NCI-H510A (cell line): ENCODE results near the gene CIAO1.
"Not testable (repeated sequence)": the region's sequence is repeated elsewhere in the genome, so short reads cannot be mapped to it uniquely, and the experiment has no call there.

Experiments used
- DNase-seq: peaks from one replicate; lab custom pipeline; 2025; lab: John Stamatoyannopoulos, UW

The CIAO1 gene

DNA sequence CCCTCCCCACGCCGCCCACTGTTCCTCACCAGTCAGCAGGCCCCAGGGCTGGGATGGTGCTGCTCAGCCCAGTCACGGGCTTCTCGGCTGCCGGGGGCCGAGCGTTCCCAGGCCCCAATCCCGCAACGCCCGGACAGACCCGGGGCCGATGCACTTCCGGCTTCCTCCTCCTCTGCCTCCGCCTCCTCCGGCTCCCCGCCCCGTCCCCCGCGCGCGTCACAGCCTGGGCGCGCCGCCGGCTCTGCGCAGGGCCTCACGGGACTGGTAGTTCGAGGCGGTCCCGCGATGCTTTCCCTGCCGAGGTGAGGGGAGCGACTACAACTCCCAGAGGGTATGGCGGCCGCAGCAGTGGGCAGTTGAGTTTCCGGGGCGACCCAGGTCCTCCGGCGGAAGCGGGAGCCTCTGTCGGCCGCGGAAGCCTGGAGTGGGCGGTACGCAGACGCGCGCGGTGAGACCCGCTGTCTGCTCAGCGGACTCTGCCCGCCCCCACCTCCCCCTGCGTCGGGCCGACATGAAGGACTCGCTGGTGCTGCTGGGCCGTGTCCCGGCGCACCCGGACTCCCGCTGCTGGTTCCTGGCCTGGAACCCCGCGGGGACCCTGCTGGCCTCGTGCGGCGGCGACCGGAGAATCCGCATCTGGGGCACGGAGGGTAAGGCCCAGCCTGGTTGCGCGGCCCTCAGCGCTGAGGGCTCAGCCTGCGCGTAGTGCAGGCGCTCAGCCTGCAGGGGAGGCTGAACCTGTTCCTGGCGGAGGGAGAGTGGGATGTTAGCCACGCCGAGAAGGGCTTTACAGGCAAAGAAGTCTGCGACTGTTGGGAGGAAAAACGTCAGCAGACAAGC is at the start of gene CIAO1, which contains the start of gene TMEM127:
CIAO1 (plus strand) TSS at position 386 of the 840 bp plus-strand sequence; CDS start at position 512, 126 bp downstream.
TMEM127 (minus strand) TSS at position 158 of the 840 bp plus-strand sequence. CDS start 616 bp downstream, outside the sequence.
- peak; percentile 95 for DNase-seq

DNA sequence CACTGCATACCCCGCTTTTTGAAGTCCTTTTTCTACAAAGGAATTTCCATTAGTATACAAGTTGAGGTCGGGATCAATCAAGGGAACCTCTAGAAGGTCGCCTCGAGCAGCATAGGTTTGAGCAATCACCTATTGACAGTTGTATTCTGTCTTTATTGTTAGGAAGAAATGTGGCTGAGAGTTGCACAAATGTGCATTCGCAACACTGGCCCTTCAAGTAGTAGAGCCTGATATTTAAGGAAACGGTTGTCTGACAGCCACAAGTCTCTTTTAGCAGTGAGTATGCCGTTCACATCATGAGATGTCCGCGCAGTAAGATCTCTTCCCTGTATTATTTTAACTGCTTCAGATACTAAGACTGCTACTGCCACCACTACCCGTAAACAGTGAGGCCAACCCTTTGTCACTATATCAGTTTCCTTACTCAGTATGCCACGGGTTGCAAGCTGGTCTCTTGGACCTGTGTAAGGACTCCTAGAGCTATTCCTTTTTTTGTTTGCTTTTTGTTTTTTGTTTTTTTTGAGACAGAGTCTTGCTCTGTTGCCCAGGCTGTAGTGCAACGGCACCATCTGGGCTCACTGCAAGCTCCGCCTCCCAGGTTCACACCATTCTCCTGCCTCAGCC is 47.4 kb upstream of the CIAO1 start:
- no peak for DNase-seq

DNA sequence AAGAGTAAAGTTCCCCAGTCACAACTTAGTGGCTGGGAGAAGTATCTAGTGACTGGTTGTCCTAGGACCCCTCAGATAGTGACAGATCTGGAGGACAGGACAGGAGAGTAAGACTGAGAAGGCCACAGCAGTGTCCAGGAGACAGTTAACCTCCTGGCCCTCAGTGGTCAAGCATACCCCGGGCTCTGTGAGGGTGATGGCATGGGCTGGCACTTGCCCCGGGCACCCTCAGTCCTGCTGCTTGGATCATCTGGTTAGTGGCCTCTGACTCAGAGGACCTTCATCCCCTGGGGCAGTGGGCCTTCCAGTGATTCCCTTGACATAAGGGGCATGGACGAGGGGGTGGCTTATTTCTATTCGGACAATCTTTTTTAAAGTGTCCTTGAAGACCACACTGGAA is 46.1 kb upstream of the CIAO1 start:
- DNase-seq = not testable (repeated sequence)

DNA sequence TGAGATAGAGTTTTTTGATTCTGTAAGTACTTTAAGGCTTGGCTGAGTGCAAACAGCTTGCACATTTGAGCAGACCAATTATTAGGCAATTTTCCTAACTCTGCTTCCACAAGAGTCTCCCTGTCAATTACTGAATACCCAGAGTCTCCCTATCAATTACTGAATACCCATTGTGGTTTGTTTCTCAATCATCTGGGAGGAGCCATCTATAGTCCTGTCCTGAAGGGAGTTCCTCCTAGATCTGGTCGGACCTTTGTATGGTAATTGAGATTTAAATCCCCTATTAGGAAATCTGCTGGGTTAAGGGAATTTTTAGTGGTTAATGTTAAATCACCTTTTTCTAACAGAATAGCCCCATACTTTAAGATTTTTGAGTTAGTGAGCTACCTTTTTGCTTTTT is 44.9 kb upstream of the CIAO1 start:
- DNase-seq = not testable (repeated sequence)

DNA sequence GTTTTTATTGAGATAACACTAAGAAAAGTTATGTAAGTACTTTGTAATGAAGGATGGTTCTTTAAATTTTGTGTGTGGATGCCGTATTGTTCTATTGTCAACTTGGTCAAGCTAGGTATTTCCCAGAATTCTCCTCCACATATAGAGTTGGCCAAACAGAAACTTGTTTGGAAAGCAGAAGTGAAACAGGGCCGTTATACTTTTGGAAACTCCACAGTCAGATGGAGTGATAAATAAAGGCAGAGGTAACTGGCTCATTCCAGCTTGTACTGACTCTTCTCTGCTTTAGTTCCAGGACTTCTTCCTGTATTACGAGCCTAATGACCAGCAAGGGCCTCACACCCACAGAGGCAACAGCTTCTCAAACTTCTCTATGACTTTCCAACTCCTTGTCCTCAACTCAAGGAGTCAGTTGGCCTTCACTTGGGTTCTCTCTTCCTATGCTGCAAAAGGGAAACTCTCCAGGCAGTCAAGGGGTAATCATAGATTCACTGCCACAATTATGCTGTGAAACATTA is 41.0 kb upstream of the CIAO1 start:
- DNase-seq = no peak

DNA sequence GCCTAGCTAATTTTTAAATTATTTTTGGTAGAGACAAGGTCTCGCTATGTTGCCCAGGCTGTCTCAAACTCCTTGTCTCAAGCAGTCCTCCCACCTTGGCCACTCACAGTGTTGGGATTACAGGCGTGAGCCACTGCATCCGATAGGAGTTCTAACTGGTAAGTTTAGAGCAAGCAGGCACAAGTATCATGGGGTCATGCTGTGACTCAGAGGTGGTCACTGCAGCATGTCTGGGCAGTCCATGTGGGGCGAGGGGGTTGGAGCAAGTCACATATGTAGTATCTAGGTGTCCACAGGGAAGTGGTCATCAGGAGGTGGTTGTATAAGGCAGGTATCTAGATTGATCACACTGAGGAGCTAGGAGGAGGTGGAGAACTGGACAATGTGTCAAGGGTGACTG is 34.7 kb upstream of the CIAO1 start:
- no peak for DNase-seq

DNA sequence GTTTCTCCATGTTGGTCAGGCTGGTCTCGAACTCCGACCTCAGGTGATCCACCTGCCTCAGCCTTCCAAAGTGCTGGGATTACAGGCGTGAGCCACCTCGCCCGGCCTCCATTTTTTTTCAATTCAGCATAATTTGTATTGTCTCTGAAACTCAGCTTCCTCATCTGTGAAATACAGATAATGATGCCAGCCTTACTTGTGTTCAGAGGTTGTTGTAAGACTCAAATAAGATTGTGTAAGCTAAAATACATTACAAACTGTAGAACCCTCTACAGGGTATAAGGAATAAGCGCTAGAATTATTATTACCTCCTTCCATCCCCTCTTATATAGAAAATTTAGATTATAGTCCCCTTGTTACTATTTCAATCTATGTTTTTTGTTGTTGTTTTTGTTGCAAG is 32.6 kb upstream of the CIAO1 start:
- DNase-seq = no peak

DNA sequence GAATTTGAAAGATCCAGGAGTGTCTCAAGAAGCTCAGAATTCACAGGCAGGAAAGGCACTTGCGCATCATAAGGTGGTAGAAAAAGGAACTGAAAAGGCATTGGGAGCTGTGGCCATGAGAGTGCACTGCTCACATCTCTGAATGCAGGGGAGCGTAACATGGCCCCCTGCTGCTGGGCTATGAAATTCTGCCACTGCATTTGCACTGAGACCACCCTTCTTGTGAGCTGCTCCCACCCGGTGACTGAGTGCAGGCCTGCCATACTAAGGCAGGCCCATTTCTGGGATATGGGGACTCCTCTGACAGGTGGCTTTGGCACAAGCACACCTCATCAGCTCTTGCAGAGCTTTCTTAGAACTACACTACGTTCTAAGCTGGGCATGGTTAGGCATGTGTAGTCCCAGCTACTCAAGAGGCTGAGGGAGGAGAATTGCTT is 32.1 kb upstream of the CIAO1 start:
- DNase-seq = no peak

DNA sequence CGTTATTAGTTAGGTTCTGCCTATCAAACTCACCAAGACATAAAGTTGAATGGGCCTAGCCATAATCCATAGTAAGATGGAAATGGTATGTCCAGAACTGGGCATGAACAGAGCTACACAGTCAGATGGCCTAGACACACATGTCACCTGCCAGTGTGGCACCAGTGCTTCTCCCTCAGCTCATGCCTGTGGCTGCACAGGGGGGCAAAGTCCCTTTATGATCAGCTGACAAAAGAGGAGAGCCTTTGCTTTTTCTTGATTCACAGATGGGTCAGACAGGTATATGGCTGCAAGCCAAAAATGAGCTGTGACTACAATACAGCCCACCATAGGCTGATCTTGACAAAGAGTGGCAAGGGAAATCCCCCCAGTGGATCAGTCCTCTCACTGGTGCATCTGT is 29.1 kb upstream of the CIAO1 start:
- no peak for DNase-seq

DNA sequence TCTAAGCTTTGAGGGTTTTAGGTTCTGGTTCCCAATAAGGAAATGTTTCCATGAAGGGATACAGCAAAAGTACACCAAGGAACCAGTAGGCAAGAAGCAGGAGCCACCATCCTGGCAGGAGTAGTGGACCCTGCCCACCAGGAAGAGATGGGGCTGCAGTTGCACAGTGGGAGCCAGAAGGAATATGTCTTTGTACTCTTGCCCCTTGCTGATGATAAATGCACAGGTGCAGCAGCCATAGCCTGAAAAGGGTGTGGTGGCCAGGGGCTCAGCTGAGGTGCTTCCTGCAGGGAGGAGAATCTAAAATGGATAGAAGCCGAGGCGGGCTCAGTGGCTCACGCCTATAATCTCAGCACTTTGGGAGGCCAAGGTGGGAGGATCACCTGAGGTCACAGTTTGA is 27.8 kb upstream of the CIAO1 start:
- no peak for DNase-seq

DNA sequence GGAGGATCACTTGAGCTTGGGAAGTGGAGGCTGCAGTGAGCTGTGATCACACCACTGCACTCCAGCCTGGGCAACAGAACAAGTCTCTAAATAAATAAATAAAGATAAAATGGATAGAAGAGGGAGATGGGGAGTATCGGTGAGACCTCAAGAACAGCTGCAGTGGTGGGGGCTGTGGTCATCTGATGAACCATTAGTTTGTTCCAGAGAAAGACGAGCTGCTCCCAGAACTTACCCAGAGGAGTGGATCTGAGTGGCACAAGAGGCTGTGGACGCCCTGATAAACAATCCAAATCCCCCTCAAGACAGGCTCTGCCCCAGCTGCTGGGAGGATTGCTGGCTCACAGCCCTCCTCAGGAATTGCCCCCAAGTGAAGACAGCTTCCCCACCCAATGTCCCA is 26.9 kb upstream of the CIAO1 start:
- peak; percentile 35 for DNase-seq

DNA sequence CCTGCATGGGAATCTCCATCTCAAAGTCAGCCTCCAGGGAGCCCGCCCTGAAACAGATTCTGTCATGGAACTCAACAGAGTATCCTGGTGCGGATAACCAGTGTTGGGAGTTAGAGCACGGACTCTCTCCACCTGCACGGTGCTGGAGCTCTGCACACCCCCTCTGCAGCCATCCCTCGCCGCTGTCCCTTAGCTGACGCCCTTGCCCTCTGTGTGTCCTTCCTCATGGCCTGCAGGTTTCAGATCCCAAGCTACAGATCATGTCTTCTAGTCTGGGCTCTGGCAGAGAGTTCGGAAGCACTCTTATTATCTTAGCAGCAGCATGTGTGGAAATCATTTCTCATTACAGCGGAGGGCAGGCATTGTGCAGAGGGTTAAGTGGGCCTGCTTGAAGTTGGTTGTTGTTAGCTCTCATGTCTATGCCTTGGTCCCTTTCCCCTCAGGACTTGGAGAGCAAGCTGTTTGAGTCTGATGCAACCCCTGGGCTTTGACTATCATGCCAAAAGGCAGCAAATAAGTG is 26.2 kb upstream of the CIAO1 start:
- no peak for DNase-seq

DNA sequence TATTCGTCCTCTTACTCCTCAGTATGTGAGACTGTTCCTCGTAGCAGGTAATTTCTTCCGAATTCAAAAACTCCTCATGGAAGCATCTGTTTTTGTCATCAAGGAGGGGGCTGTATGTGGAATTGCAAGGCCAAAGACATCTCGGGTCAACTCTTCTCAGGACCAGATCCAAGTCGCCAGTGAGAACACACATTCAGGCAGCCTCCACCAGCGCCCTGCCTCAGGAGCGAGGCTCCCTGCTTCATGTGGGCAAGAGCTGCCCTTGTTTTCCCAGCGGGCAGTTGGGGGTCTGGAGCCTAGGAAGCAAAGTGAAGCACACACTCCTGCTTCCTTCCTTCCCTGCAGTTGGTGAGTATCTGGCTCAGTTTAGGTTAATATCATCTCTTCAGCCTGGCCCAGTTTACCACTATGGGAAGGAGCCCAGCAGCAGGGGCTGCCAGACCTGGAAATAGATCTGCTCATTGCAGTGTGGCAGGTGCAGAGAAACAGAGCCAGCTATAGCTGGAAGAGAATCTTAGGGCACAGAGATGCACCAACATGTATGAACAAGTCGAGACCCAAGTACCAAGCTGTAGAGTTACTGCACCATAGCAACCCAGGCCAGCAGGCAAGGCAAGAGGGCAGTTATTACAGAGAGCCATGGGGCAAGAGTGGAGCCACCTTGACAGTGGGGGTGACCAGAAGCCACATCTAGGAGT is 25.5 kb upstream of the CIAO1 start:
- DNase-seq = peak; percentile 62

DNA sequence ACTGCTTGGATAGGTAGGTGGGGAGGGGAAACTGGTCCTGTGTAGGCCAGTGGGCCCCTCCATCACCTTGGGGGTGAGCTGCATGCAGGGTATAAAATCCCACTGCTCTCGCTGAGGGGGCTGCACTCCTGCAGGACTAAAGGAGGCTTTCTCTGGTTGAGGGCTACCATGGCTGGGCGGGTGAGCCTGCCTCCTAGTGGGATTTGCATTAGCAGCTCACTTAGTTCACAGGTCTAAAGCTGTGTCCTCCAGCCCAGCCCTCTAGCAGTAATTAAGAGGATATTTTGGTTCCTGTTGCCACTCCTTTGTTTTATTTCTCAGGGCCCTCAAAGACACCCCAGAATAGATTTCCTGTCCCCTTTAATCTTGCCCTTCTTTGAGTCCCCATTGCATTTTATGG is 24.8 kb upstream of the CIAO1 start:
- DNase-seq = no peak

DNA sequence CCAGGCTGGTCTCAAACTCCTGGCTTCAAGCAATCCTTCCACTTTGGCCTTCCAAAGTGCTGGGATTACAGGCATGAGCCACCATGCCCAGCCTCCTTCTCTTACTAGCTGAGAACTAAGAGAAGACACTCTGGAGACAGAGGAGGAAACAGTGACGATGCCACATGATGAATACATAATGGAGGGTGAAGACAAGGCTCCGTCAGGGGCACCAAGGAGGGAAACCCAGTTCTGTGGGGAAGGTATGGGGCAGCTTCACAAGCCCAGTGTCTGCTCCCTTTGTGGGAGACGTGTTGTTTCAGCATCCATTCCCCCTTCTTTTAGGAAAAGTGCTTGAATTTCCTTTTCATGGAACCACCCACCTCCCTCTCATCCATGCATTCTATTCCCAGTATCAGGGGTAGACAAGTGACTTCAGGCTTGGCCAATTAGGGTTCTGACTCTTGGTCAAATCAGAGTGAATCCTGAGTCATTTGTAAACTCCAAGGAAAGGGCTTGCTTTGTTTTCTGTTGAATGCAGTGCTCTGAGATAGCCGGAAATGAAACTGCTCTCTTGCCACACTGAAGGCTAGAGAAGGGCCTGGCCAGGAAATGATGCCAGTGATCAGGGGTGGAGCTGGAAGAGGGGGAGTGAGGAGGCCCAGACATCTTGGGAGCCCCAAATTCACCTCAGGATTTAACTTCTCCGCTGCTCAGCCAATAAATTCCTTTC is 24.0 kb upstream of the CIAO1 start:
- DNase-seq = no peak

DNA sequence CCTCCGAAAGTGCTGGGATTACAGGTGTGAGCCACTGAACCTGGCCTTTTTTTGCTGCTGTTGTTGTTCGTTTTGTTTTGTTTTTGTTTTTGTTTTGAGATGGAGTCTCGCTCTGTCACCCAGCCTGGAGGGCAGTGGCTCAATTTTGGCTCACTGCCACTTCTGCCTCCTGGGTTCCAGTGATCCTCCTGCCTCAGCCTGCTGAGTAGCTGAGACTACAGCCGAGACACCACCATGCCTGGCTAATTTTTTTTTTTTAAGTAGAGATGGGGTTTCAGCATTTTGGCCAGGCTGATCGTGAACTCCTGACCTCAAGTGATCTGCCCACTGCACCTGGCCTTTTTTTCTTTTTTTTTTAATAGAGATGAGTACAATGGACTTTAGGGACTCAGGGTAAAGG is 22.2 kb upstream of the CIAO1 start:
- DNase-seq = no peak

DNA sequence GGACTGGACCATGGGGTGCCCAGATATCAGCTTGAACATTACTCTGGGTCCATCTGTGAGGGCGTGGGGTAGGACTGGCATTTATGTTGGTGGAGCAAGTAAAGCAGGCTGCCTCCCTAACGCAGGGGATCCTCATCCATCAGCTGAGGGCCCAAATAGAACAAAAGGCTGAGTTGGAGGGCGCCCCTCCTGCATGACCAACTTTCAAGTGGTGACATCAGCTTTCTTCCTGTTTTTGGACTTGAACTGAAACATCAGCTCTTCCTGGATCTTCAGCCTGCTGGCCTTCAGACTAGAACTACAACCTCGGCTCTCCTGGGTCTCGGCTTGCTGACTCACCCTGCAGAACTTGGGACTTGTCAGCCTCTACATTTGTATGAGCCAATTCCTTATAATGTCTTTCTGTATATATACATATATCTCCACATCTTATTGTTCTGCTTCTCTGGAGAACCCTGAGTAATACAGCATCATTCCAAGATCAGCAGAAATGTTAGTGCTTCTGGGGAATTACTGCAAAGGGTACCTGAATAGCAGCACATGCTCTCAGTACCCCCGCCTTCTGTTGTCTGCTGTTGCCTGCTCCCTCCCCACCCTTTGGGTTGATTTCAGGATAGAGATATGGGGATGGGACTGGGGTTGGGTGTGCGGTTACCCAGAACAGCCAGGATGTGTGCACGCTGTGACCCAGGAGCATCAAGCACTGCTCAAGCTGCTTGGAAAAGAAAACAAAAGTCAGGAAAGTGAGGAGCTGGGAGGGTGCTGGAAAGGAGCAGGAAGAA is 20.2 kb upstream of the CIAO1 start:
- DNase-seq = no peak

DNA sequence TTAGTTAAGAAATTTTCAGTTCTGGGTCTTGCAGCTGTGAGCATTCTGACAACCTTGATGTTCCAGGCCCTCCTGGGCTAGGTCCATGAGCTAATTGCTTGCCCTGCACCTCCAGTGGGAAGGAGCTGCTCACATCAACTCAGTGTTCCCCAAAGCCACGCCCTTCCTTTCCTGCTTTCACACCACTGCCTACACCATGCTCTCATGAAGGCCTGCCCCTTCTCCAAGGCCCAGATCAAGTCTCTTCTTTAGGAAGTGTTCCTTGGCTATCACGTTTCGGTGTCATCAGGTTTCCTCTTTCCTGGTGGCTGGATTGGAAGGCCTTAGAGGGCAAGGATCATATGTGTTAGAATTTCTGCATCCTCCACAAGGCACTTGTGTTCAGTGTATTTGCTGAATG is 19.0 kb upstream of the CIAO1 start:
- DNase-seq = peak; percentile 40

DNA sequence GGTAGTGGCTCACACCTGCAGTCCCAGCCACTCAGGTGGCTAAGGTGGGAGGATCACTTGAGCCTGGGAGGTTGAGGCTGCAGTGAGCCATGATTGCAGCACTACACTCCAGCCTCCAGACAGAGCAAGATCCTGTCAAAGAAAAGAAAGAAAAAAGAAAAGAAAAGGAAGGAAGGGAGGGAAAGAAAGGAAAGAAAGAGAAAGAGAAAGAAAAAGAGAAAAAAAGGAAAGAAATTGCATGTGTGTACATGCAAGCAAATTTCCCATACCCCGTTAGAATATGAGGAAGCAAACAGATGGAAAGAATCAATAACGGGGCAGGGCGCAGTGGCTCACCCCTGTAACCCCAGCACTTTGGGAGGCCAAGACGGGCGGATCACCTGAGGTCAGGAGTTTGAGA is 18.1 kb upstream of the CIAO1 start:
- no peak for DNase-seq

DNA sequence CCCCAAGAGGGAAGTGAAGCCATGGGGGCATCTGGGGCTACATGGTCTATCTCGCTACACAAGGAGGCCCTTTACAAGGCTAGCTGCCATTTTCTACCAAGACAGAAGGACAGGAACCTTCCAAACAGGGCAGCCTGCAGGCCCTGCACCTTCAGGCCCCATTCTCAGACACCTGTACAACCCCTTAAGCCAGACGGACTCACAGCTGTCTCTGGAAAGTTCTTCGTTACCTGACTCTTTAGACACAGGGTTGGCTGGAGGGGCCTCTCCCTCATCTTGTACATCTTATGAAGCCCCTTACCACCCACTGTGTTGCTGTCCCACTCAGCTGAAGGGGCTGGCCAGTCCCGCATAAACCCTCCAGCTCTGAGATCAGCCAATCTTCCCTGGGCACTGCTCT is 17.4 kb upstream of the CIAO1 start:
- no peak for DNase-seq

DNA sequence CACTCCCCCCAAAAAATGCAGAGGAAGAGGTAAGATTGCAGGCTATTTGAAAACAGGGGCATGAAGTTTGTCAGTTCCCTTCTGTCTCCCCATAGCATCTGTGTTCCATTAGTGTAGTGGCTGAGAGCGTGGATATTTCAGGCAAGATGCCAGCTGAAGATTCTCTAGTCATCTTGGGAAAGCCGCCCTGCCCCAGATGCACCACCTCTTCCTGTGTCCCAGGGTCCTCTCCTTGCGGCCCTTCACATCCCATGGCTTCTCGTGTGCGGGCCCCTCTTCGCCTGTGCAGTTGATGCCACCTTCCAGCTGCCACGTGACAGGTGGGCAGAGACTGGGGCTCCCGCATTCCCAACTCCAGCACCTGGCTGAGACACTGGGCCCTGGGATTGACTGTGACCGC is 16.4 kb upstream of the CIAO1 start:
- DNase-seq = no peak
